K562 (cell line): ENCODE results near the gene ARID4B. TPM values are rescaled to one million over a fixed set of nuclear protein-coding genes. Genes with fewer than 3 reads are reported as not detected.

ENCODE experiments used
- BRF1 ChIP-seq: IDR thresholded peaks from 3 replicates; pipeline ENCODE4 v1.6.1; 2011; ENCODE audit warnings: borderline replicate concordance, mild to moderate bottlenecking; ENCODE audit not compliant: insufficient read length; ENCODE audit errors: extremely low read depth
- CREM ChIP-seq: IDR thresholded peaks from 2 replicates; pipeline ENCODE4 v1.6.1; 2014; ENCODE audit warnings: antibody characterized with exemption, low read depth
- CTCFL ChIP-seq: IDR thresholded peaks from 2 replicates; pipeline ENCODE4 v1.6.1; 2011; ENCODE audit warnings: borderline replicate concordance, low read depth, mild to moderate bottlenecking, moderate library complexity, low read length; ENCODE audit not compliant: insufficient read depth, poor library complexity, severe bottlenecking
- E2F6 ChIP-seq, 2 experiments: IDR thresholded peaks; 2 replicates each; pipeline ENCODE4 v1.6.1; 2011; ENCODE audit warnings: borderline replicate concordance in 1 of 2, control low read depth in 1 of 2, low read depth in 1 of 2, low read length in 1 of 2, mild to moderate bottlenecking in 1 of 2, mixed read lengths in 1 of 2, moderate library complexity in 1 of 2; ENCODE audit not compliant: insufficient read depth in 1 of 2, insufficient read length in 1 of 2, poor library complexity in 1 of 2, severe bottlenecking in 1 of 2; ENCODE audit errors: extremely low read depth in 1 of 2
- GABPB2 ChIP-seq: fragments of 250-450 bp; sonication (Bioruptor Pico); conservative IDR thresholded peaks from 2 replicates; pipeline ENCODE4 v1.5.1; 2021; ENCODE audit warnings: mild to moderate bottlenecking
- MLLT1 ChIP-seq, 2 experiments: fragments of 450-650 bp; IDR thresholded peaks; 2 replicates each; pipeline ENCODE4 v1.6.1; 2016
- MXD1 ChIP-seq: fragments of 250-450 bp; sonication (Bioruptor Pico); IDR thresholded peaks from 2 replicates; pipeline ENCODE4 v1.8.0; 2021; ENCODE audit warnings: borderline replicate concordance, mild to moderate bottlenecking, moderate library complexity; ENCODE audit not compliant: poor library complexity, severe bottlenecking
- PCBP1 ChIP-seq: fragments of 200-400 bp; formaldehyde crosslinking; IDR thresholded peaks from 2 replicates; pipeline ENCODE4 v1.6.1; 2018; ENCODE audit warnings: mild to moderate bottlenecking, low read depth, low read length; ENCODE audit not compliant: poor library complexity, severe bottlenecking
- PHB2 ChIP-seq: fragments of 450-650 bp; IDR thresholded peaks from 2 replicates; pipeline ENCODE4 v1.6.1; 2017; ENCODE audit warnings: low read depth
- RNF2 ChIP-seq: sonication (generic); IDR thresholded peaks from 2 replicates; pipeline ENCODE4 v1.6.1; 2016
- SMAD2 ChIP-seq: fragments of 150-350 bp; IDR thresholded peaks from 2 replicates; pipeline ENCODE4 v1.6.1; 2014; ENCODE audit warnings: low read depth, mild to moderate bottlenecking, low read length
- SMARCB1 ChIP-seq: IDR thresholded peaks from 2 replicates; pipeline ENCODE4 v1.6.1; 2011; ENCODE audit warnings: improper control_type of control experiment, low read depth; ENCODE audit not compliant: insufficient read length
- SP1 ChIP-seq: sonication (generic); formaldehyde crosslinking; IDR thresholded peaks from 2 replicates; pipeline ENCODE4 v1.8.1; 2022; ENCODE audit warnings: mild to moderate bottlenecking, missing genetic modification reagents
- TEAD4 ChIP-seq, 2 experiments: sonication (generic) in 1 of 2; formaldehyde crosslinking in 1 of 2; IDR thresholded peaks; 2 replicates each; pipeline versions ENCODE4 v1.6.1 to v1.8.0; 2012 to 2022; ENCODE audit warnings: borderline replicate concordance in 1 of 2, inconsistent platforms in 1 of 2, low read length in 1 of 2, mild to moderate bottlenecking in 1 of 2, missing genetic modification reagents in 1 of 2
- TFE3 ChIP-seq: fragments of 450-650 bp; formaldehyde crosslinking; IDR thresholded peaks from 2 replicates; pipeline ENCODE4 v1.4.0; 2020; ENCODE audit warnings: mild to moderate bottlenecking, mixed read lengths
- U2AF1 ChIP-seq: fragments of 200-400 bp; formaldehyde crosslinking; optimal IDR thresholded peaks from 2 replicates; pipeline ENCODE3; 2017; ENCODE audit warnings: mild to moderate bottlenecking, low read depth, low read length, moderate library complexity
- polyA plus RNA-seq, 8 experiments: library from polyadenylated mRNA; depleted of rRNA in 4 of 8; stranded (reverse) in 5 of 8; unstranded in 3 of 8; fragments of >200 nt; fragmentation: Nextera tagmentation in 2 of 8; fragmentation: Illumina TruSeq in 1 of 8; extraction: Ambion mirVana in 2 of 8; extraction: Trizol in 1 of 8; gene quantifications; 2 replicates each; pipeline versions ENCODE4 v1.2.1 to v1.2.3, GENCODE V29; 2011 to 2014; ENCODE audit warnings: inconsistent platforms in 1 of 8, missing spikeins in 1 of 8
- total RNA-seq, 7 experiments: library from RNA; depleted of rRNA in 6 of 7; stranded (reverse); fragments of >200 nt in 6 of 7; fragmentation: Illumina TruSeq in 2 of 7; extraction: Trizol in 2 of 7; gene quantifications; 2 replicates each; pipeline versions ENCODE4 v1.2.1 to v1.2.3, GENCODE V29; 2011 to 2021; ENCODE audit warnings: low replicate concordance in 1 of 7

The ARID4B gene
- total and polyA plus RNA-seq, 9 of the 15 experiments (the other 6 are each of a cell fraction or from before 2014, with no cell fraction given) = 8.4 to 38.9 (median 18.5) TPM

- TF ChIP-seq GABPB2 (CRISPR knock-in tag) (no peak), BRF1 (no peak), TEAD4 (IDR thresholded peaks at IDR 0.05; ENCODE audit: low read length) (no peak), TEAD4 (CRISPR knock-in tag; IDR thresholded peaks at IDR 0.05; ENCODE audit: borderline replicate concordance) (no peak), E2F6 (IDR thresholded peaks at IDR 0.05; ENCODE audit: borderline replicate concordance in 1 of 2, extremely low read depth in 1 of 2, insufficient read depth in 1 of 2, insufficient read length in 1 of 2, low read depth in 1 of 2, low read length in 1 of 2, poor library complexity in 1 of 2, severe bottlenecking in 1 of 2) (peak; percentile 63 to 79), CREM (no peak), CTCFL (peak; percentile 88), SP1 (peak; percentile 98), PCBP1 (peak; percentile 86), SMARCB1 (no peak), TFE3 (CRISPR knock-in tag) (0 out of 2 replicates have a peak, but pooled peaks have one; percentile 6), SMAD2 (no peak), MXD1 (CRISPR knock-in tag) (no peak), PHB2 (no peak), RNF2 (0 out of 2 replicates have a peak, but pooled peaks have one; percentile 39), MLLT1 (IDR thresholded peaks at IDR 0.05) (peak in 1 of 2 experiments; percentile 73; a peak in 2 of 4 replicates), U2AF1 (no peak)
Measured at GRCh38 chr1:235160957-235161684, 166.9 kb downstream of the ARID4B start, which contains the start of gene RBM34 (continued).
